Medulla oblongata (tissue), 1 donor: ENCODE data around the gene PHF21A.
A peak's percentile ranks its signal among the peaks of the same experiment; 100 is the strongest.

Experiments used
- DNase-seq: peaks from one replicate; pipeline ENCODE4 v3.0.0-alpha.2; 2015; ENCODE audit errors: extremely low spot score

Gene PHF21A

DNA sequence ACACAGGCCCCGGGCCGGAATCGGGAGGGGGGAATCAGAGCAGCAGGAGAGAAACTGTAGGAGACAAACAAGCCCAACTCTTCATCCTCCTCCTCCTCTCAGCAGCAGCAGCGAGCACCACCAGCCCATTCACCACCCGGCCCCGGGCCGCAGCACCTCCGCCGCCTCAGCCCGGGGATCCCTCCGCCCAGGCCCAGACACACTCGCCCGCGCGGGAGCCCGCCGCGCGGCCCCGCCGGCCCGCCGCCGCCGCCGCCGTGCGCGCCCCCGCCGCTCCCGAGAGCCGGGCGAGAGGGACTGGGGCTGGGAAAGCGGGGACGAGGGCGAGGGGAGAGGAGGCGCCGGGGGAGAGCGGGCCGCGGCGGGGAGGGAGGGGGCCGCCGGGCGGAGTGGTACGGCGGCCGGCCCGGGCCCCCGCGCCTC, at the start of gene PHF21A:
Gene PHF21A, minus strand, starts transcription at position 154 of the 423 bp plus-strand sequence. CDS start 37,235 bp downstream, outside the sequence.
- DNase-seq: peak; percentile 83

DNA sequence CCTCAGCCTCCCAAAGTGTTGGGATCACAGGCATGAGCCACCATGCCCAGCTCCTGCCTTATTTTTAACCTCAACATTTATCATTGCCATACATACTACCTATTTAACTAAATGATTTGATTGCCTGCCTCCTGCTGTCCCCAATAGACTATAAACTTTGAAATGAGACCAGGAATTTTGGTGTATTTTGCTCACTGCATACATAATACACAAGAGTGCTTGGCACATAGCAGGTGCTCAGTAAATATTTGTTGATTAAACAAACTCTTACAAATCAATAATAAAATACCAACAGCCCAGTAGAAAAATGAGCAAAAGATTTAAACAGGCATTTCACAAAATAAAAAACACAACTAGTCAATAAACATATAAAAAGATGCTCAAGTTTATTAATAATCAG, 49.5 kb upstream of the PHF21A start:
- no peak for DNase-seq

DNA sequence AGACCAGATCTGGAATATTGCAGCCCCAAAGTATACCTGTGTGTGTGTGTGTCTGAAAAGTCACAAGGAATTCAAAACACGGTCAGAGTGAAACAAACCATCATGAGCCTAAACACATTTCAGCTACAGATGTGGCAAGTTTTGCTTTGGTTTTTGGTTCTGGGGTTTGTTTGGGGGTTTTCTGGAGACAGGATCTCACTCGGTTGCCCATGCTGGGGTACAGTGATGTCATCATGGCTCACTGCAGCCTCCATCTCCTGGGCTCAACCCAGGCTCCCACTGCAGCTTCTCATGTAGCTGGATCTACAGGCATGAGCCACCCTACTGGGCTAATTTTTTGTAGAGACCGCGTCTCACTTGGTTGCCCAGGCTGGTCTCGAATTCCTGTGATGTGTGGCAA, 41.4 kb upstream of the PHF21A start:
- no peak for DNase-seq

DNA sequence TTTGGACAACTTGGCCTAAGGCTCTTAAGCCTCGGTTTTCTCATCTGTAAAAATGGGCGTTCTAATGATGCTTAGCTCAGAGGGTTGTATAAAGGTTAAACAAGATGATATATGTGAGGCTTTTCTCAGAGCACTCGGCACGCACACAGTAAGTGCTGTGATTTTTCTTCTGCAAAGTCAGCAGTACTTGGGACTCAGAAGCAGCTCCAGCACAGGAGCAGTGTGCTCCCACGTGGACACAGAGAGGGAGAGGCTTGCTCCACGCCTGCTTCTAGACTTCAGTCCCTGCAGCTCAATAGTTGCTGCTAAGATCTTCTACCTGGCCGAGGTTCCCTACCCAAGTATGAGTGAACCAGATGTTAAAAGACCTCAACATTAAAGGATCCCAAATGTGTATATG, 39.9 kb upstream of the PHF21A start:
- no peak for DNase-seq

DNA sequence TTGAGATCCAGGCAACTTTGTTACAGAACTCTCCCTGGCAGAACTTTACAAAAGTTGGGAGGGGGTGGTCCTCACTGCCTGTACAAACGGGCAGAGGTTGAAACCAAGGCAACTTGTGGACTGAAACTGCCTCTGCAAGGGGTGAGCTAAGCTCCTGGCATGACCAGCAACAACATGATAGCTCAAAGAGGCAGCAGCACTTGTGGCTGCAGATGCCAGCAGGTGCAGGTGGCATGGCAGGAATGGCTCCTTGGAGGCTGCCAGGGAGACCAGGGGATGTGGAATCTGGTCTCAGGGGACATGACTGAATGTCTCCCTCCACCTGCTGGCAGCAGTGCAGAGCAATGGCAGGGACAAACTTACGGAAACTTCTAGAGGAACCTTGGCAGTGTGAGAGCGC, 38.8 kb upstream of the PHF21A start:
- DNase-seq: no peak

DNA sequence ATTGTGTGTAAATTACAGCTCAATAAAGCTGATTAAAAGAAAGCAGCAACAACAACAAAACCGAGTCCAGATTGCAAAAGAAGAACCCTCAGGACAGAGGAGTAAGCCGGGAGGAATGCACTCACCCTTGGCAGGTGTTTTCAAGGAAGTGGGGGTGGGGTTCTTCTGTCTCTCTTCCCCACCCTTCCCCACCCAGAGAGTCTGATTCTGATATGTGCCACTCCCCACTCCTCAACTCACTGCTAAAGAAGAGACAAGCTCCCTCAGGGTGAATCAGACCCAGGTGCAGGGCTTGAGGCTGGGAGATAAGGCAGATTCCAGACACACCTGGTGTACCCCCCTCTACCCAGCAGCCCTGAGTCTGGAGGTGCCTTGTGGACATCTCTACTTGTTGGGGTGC, 38.4 kb upstream of the PHF21A start:
- no peak for DNase-seq

DNA sequence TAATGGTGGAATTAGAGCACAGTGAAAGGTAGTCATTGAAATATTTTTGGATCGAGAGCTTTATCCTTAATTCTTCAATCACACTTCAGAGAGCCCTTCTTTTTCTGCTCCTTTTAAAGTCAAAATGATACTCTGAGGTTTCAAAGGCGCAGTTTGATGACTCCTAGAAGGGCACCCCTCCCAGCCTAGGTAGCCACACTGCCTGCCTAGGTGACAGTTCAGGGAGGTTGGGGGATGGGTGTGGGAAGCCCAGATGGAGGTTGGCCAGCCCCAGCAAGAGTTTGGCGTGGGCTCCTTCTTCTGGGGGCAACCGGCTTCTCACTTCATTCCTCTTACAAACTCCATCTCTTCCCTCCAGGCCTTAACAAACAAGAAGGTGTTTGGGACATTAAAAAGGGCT, 28.6 kb upstream of the PHF21A start:
- no peak for DNase-seq

DNA sequence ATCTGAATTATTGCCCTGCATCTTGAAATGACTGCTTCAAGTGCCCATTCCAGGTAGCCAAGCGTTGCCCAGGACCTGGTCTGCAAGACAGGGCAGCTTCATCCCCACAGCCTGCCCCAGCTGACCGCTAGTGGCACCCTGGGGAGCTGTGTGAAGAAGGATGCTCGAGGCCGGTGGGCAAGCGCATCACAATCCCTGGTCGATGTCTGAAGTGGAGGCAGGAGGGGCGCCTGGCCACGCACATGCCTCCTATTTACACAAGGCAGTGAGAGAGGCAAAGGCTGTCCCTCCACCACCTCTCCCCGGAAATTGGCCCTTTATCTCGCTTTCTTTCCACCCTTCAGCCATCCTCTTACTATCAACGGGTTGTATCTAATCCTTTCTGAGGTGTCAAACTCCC, 28.1 kb upstream of the PHF21A start:
- no peak for DNase-seq

DNA sequence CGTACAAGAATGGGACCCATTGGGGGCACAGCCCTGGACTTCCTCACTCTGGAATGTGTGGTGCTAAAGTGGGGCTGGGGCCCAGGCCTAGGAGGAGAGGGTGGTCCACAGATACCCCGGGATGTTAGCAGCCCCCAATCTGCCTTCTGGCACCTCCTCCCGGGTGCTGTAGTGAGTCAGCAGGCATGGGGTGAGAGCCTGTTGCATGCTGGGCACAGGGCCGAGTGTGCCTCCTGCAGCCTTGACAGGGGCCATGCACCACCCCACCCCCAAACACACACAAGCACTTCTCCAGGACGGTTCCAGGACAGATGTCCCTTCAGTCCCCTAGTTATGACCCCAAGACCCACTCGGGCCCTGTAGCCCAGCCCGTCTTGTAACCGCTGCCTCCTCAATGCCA, 23.5 kb upstream of the PHF21A start:
- no peak for DNase-seq

DNA sequence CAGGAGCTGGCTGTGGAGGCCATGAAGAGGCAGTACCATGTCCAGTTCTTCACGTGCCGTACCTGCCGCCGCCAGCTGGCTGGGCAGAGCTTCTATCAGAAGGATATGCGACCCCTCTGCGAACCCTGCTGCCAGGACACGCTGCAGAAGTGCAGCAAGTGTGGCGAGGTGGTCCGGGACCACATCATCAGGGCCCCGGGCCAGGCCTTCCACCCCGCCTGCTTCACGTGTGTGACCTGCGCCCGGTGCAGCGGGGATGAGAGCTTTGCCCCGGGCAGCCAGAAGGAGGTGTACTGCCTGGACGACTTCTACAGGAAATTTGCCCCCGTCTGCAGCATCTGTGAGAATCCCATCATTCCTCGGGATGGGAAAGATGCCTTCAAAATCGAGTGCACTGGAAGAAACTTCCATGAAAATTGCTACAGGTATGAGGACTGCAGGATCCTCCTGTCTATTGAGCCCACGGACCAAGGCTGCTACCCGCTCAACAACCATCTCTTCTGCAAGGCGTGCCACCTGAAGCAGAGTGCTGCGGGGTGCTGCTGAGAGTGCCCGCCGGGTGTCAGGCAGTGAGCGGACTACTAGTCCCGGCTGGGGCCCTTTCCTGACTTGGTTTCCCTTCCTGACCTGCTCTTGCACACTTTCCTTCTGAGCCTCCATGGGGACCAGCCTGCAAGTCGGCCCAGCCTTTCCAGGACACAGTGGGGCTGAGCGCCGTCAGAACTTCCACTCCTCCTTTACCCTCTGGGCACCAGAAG, 22.0 kb upstream of the PHF21A start:
- no peak for DNase-seq

DNA sequence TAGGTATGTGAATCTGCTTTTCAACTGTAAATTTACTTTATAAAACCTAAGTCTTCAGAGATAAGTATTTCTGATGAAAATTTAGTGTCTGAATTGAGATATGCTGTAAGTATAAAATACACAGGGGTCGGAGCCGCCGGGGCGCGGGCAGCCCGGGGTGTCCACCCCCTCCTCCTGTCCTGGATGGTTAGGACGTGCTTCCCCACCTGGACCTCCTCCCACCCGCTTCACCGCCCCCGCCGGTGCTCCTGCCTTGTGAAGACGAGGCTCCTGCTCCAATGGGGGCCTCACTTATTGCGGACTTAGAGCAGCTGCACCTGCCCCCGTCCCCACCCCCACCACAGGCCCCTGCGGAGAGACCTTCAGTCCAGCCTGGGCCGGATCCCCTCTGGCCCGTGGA, 21.3 kb upstream of the PHF21A start:
- no peak for DNase-seq

DNA sequence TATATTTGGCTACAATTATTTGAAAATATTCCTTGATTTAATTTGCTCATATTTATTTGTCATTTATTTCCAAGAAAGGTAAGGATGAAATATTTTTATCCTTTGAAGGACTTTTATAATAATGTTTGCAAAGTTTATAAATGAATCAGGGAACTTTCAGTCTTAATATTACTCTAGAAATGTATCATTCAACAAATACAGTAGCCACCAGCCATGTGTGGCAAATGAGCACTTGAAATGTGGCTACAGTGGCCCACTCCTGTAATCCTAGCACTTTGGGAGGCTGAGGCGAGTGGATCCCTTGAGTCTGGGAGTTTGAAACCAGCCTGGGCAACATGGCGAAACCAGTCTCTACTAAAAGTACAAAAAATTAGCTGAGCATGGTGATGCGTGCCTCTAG, 20.3 kb upstream of the PHF21A start:
- no peak for DNase-seq

DNA sequence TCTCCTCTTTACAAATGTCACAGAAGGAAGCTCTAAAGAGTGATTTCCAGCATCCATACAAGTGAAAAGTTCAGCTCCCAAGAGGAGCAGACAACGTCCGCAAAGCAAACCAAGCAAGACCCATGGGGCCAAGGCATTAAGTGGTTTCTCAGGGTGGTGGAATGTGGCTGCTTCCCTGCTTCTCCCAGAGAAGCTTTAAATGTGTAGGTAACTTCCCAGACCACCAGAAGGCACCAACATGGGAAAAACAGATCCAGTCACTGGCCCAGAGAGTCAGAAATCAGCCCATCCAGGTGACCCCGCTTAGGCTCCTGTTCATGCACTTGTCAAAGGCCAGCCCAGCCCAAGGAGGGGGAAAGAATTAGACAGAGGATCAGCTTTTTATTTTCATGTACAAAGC, 13.3 kb upstream of the PHF21A start:
- no peak for DNase-seq

DNA sequence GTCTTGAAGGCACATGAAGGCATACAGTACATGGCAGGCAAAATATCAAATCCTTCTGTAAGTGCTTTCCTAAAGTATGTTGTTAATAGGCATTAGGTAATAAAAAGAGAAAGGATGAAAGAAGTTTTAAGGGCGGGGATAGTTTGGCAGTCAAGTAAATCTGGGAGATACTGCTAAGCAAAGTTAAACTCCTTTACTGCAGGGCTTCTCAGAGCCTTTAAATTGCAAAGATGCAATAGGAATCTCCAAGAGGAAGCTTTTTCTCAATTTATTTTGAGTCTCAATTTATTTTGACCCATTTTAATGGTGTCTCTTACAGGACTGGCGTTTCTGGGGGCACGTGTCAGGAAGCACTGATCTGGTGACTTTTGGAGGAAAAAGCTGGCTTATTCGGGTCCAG, 12.8 kb upstream of the PHF21A start:
- no peak for DNase-seq

DNA sequence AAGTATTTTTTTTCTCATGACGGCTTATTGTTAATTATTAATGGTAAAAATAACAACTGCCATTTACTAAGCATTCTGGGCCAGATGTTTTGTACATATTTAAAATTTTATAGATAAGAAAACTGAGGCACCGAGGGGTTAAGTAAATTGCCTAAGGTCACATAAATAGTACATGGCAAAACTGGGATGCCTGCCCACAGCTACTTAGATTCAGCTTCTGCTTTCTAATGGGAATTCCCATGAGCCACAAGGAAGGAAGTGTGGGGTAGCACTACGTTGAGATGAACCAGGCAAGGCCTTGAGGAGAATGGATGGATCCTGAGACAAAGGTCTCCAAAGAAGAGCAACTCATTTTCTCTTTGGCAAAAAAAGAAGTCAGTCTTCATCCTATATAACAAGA, 11.9 kb upstream of the PHF21A start:
- DNase-seq: no peak

DNA sequence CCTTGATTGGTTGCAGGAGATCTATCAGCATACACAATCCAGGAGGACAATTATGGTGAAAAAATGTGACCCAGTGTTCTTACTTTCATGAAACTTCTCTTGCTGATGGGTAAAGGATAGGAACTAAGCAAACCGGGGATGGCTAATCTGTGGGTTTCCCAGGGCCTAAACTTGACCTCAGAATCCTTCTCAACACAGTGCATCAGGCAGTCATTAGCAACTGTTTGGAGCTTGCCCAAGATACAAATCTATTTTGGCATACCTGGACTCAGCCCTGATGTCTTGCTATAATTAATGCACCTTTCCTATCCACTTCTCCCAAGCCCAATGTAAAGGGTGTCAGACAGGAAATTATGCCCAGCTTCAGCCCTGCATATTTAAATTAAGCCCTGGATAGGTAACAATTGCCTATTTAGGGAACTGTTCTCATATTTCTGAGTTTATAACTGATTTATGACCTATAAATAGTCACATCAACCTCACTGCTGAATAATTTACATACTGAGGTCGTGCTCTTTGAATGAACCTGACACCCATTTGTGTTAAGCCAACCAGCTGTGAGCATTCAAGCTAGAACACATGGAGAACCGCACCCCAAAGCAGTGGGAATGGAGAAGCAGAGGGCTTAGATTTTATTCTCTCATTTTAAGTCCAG, 9.2 kb upstream of the PHF21A start:
- DNase-seq: no peak

DNA sequence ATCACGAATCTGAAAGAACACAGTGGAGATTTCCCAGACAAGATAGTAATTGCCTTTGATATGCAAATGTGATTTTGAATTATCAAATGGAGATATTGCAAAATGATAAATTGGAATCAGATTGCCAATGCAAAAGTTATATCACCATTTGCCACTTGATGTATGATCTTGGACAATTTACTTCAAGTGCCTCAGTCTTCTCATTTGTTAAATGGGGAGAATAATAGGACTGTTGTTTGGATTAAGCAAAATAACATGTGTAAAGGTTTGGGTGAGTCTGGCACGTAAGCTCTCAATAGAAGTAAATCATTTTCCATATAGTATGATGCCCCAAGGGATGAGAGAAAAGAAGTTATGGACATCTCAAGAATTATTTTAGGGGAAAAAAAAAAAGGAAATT, 7.9 kb upstream of the PHF21A start:
- DNase-seq: no peak

DNA sequence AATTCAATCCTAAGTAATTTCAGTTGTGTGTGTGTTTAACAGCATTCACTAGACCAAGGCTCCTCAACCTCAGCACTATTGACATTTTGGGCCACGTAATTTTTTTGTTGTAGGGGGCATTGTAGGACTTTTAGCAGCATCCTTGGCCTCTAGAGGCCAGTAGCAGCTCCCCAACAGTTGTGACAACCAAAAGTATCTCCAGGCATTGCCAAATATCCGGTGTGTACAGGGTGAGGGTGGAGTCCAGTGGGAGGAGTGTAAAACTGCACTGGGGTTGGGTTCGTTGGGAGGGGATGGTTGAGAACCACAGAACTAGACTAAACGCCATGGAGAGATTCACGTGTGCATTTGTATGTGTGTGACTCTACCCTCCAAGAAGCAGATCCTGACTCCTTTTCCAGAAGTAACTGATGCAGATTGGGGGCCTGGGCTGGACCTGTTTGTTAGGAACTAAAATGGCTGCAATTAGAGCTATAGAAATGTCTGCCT, 5.9 kb upstream of the PHF21A start:
- DNase-seq: no peak

DNA sequence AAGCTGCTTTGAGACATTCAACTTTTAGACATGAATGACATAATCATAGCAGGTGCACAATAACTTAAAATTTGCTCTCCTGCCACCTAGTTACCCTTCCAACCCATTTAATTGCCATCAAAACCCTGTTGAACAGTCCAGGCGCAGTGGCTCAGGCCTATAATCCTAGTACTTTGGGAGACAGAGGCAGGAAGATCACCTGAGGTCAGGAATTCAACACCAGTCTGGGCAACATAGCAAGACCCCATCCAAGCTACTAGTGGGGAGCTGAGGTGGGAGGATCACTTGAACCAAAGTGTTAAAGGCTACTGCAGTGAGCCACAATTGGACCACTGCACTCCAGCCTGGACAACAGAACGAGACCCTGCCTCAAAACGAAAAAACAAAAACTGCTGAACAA, 4.0 kb upstream of the PHF21A start:
- DNase-seq: no peak

DNA sequence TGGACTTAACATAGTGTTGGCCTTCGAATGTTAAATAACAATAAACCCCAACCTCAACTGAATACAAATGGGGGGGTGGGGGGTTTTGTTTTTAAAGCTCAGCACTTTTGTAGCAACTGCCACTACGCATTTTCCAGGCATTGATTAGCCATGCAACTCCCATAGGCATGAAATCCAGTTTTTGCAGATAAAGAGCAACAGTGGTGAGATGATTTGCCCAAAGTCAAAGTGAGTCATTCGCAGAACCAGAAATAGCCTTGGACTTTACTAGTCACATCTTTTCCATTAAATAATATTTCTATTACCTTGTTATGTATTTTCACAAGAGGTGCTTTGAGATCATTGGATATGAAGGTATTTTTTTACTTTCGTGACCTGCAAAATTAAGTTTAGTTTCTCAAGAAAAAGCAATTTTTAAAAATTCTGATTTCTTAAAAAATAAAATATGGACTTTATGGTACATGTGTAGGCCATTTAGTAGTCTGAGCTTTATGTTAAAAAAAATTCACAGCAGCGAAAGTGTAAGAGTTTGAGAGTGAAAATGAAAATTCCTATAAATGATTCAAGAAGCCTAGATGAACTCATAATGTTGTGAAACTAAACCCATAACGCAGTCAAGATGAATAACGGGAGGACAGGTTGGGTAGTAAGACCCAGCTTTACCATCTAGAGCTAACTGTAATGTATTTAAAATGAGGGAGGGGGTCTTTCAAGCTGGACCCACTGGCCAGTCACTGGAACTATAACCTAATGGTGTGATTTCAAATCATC, 1.9 kb upstream of the PHF21A start:
- no peak for DNase-seq

DNA sequence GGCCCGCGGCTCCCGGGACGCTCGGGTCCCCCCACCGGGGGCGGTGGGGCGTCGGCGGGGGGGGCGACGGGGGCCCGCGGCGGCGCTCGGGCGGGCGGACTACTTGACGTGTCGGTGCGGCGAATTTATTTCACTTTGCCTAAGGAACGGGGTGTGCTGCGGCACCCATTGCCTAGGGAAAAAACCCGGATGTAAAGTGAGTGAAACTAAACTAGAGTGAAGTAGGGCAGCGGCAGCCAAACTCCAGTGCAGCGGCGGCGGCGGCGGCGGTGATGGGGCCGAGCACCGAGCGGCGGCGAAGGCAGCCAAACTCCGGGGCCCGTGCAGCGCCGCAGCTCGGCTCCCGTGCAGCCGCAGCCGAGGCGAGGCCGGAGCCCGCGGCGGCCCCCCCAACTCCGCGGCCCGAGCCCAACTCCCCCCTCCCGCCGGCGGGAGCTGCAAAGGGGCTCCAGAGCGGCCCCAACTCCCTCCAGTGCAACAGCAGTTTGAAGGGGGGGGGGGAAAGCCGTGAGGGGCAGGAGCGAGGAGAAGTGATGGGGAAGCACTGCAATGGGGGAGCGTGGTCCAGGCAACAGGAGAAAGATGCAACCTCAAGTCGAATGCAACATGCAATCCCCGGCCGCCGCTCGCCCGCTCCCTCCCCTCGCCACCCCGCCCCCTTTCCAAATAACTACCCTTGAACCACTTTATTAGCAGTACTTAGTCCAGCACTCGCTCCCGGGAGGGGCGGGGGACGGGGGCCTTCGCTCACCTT, 647 bp upstream of the PHF21A start:
- DNase-seq: peak; percentile 87
